ENCODE data around the gene B4GAT1.

- TF ChIP-seq CTCF (IDR thresholded peaks at IDR 0.05) = no peak
- no peak for TF ChIP-seq POLR2A (IDR thresholded peaks at IDR 0.05)
These were observed 21.1 kb upstream of the B4GAT1 start for GRCh38 chr11:66368484-66368883.
